ENCODE data around the gene DUT. TPM values are rescaled to one million over a fixed set of nuclear protein-coding genes. Genes with fewer than 3 reads are reported as not detected.

Gene DUT
- total and polyA plus RNA-seq, 9 of the 15 experiments (the other 6 are each of a cell fraction or from before 2014, with no cell fraction given): 13.9 to 235 (median 94.9) TPM

DNA sequence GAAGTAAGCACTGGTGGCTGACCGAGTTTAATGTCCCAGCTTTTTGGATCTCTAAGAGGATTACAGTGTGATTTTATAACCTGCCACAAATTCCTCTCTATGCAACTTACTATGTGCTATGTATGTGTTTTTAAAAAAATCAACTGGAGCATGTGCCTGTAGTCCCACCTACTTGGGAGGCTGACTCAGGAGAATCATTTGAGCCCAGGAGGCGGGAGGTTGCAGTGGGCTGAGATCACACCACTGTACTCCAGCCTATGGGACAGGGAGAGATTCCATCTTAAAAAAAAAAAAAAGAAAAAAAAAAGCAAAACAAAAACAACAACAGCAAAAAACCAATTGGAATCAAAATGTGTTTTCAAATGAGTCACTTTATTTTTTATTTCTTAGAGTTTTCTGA, 29.6 kb downstream of the DUT start (continued):
- TF ChIP-seq, protein P1, sequence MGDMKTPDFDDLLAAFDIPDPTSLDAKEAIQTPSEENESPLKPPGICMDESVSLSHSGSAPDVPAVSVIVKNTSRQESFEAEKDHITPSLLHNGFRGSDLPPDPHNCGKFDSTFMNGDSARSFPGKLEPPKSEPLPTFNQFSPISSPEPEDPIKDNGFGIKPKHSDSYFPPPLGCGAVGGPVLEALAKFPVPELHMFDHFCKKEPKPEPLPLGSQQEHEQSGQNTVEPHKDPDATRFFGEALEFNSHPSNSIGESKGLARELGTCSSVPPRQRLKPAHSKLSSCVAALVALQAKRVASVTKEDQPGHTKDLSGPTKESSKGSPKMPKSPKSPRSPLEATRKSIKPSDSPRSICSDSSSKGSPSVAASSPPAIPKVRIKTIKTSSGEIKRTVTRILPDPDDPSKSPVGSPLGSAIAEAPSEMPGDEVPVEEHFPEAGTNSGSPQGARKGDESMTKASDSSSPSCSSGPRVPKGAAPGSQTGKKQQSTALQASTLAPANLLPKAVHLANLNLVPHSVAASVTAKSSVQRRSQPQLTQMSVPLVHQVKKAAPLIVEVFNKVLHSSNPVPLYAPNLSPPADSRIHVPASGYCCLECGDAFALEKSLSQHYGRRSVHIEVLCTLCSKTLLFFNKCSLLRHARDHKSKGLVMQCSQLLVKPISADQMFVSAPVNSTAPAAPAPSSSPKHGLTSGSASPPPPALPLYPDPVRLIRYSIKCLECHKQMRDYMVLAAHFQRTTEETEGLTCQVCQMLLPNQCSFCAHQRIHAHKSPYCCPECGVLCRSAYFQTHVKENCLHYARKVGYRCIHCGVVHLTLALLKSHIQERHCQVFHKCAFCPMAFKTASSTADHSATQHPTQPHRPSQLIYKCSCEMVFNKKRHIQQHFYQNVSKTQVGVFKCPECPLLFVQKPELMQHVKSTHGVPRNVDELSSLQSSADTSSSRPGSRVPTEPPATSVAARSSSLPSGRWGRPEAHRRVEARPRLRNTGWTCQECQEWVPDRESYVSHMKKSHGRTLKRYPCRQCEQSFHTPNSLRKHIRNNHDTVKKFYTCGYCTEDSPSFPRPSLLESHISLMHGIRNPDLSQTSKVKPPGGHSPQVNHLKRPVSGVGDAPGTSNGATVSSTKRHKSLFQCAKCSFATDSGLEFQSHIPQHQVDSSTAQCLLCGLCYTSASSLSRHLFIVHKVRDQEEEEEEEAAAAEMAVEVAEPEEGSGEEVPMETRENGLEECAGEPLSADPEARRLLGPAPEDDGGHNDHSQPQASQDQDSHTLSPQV (IDR thresholded peaks at IDR 0.05): peak; percentile 44; the same call in 1 of the 2 replicates
- 0 out of 2 replicates have a peak, but pooled peaks have one; percentile 5 for TF ChIP-seq C11orf30 (IDR thresholded peaks at IDR 0.05; ENCODE audit: low read depth)
- TF ChIP-seq, protein P2, sequence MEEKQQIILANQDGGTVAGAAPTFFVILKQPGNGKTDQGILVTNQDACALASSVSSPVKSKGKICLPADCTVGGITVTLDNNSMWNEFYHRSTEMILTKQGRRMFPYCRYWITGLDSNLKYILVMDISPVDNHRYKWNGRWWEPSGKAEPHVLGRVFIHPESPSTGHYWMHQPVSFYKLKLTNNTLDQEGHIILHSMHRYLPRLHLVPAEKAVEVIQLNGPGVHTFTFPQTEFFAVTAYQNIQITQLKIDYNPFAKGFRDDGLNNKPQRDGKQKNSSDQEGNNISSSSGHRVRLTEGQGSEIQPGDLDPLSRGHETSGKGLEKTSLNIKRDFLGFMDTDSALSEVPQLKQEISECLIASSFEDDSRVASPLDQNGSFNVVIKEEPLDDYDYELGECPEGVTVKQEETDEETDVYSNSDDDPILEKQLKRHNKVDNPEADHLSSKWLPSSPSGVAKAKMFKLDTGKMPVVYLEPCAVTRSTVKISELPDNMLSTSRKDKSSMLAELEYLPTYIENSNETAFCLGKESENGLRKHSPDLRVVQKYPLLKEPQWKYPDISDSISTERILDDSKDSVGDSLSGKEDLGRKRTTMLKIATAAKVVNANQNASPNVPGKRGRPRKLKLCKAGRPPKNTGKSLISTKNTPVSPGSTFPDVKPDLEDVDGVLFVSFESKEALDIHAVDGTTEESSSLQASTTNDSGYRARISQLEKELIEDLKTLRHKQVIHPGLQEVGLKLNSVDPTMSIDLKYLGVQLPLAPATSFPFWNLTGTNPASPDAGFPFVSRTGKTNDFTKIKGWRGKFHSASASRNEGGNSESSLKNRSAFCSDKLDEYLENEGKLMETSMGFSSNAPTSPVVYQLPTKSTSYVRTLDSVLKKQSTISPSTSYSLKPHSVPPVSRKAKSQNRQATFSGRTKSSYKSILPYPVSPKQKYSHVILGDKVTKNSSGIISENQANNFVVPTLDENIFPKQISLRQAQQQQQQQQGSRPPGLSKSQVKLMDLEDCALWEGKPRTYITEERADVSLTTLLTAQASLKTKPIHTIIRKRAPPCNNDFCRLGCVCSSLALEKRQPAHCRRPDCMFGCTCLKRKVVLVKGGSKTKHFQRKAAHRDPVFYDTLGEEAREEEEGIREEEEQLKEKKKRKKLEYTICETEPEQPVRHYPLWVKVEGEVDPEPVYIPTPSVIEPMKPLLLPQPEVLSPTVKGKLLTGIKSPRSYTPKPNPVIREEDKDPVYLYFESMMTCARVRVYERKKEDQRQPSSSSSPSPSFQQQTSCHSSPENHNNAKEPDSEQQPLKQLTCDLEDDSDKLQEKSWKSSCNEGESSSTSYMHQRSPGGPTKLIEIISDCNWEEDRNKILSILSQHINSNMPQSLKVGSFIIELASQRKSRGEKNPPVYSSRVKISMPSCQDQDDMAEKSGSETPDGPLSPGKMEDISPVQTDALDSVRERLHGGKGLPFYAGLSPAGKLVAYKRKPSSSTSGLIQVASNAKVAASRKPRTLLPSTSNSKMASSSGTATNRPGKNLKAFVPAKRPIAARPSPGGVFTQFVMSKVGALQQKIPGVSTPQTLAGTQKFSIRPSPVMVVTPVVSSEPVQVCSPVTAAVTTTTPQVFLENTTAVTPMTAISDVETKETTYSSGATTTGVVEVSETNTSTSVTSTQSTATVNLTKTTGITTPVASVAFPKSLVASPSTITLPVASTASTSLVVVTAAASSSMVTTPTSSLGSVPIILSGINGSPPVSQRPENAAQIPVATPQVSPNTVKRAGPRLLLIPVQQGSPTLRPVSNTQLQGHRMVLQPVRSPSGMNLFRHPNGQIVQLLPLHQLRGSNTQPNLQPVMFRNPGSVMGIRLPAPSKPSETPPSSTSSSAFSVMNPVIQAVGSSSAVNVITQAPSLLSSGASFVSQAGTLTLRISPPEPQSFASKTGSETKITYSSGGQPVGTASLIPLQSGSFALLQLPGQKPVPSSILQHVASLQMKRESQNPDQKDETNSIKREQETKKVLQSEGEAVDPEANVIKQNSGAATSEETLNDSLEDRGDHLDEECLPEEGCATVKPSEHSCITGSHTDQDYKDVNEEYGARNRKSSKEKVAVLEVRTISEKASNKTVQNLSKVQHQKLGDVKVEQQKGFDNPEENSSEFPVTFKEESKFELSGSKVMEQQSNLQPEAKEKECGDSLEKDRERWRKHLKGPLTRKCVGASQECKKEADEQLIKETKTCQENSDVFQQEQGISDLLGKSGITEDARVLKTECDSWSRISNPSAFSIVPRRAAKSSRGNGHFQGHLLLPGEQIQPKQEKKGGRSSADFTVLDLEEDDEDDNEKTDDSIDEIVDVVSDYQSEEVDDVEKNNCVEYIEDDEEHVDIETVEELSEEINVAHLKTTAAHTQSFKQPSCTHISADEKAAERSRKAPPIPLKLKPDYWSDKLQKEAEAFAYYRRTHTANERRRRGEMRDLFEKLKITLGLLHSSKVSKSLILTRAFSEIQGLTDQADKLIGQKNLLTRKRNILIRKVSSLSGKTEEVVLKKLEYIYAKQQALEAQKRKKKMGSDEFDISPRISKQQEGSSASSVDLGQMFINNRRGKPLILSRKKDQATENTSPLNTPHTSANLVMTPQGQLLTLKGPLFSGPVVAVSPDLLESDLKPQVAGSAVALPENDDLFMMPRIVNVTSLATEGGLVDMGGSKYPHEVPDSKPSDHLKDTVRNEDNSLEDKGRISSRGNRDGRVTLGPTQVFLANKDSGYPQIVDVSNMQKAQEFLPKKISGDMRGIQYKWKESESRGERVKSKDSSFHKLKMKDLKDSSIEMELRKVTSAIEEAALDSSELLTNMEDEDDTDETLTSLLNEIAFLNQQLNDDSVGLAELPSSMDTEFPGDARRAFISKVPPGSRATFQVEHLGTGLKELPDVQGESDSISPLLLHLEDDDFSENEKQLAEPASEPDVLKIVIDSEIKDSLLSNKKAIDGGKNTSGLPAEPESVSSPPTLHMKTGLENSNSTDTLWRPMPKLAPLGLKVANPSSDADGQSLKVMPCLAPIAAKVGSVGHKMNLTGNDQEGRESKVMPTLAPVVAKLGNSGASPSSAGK (IDR thresholded peaks at IDR 0.05): peak; percentile 43; the same call in 1 of the 2 replicates
- TF ChIP-seq, protein P3, sequence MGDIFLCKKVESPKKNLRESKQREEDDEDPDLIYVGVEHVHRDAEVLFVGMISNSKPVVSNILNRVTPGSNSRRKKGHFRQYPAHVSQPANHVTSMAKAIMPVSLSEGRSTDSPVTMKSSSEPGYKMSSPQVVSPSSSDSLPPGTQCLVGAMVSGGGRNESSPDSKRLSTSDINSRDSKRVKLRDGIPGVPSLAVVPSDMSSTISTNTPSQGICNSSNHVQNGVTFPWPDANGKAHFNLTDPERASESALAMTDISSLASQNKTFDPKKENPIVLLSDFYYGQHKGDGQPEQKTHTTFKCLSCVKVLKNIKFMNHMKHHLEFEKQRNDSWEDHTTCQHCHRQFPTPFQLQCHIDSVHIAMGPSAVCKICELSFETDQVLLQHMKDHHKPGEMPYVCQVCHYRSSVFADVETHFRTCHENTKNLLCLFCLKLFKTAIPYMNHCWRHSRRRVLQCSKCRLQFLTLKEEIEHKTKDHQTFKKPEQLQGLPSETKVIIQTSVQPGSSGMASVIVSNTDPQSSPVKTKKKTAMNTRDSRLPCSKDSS (IDR thresholded peaks at IDR 0.05; ENCODE audit: low read depth, partially characterized antibody): no peak
- no peak for TF ChIP-seq FOXM1 (IDR thresholded peaks at IDR 0.05; ENCODE audit: low read depth)
- TF ChIP-seq FOXM1 (CRISPR knock-in tag; IDR thresholded peaks at IDR 0.05; ENCODE audit: low read depth): no peak
- TF ChIP-seq, protein P4, sequence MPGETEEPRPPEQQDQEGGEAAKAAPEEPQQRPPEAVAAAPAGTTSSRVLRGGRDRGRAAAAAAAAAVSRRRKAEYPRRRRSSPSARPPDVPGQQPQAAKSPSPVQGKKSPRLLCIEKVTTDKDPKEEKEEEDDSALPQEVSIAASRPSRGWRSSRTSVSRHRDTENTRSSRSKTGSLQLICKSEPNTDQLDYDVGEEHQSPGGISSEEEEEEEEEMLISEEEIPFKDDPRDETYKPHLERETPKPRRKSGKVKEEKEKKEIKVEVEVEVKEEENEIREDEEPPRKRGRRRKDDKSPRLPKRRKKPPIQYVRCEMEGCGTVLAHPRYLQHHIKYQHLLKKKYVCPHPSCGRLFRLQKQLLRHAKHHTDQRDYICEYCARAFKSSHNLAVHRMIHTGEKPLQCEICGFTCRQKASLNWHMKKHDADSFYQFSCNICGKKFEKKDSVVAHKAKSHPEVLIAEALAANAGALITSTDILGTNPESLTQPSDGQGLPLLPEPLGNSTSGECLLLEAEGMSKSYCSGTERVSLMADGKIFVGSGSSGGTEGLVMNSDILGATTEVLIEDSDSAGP (CRISPR knock-in tag; IDR thresholded peaks at IDR 0.05): no peak
- 0 out of 2 replicates have a peak, but pooled peaks have one; percentile 15 for TF ChIP-seq FOSL1 (tag; conservative IDR thresholded peaks at IDR 0.05)

All from K562 (cell line).